CD14-positive monocyte (primary cell): ENCODE data around the gene ATP6AP2. TPM values are rescaled to one million over a fixed set of nuclear protein-coding genes. Genes with fewer than 3 reads are reported as not detected.

Source experiments
- DNase-seq, 3 donors: peaks; one replicate each; pipeline ENCODE4 v3.0.0-alpha.2; 2011 to 2022
- H2AFZ ChIP-seq: 2 replicates; pipeline ENCODE4 v1.6.0; 2012; ENCODE audit warnings: mild to moderate bottlenecking, low read depth, low read length, inconsistent platforms; ENCODE audit not compliant: insufficient read depth, poor library complexity, severe bottlenecking
- H3K27ac ChIP-seq, 2 donors: 1 replicate in 1 of 2; 2 replicates in 1 of 2; pipeline ENCODE4 v1.5.1; 2012 to 2013; ENCODE audit warnings: low read length in 2 of 2, control low read depth in 1 of 2, inconsistent platforms in 1 of 2, low read depth in 1 of 2, mild to moderate bottlenecking in 1 of 2
- H3K27me3 ChIP-seq, 2 donors: one replicate each; pipeline versions ENCODE4 v1.6.0 to v1.6.1; 2011 to 2013; ENCODE audit warnings: low read length in 2 of 2; ENCODE audit not compliant: control insufficient read depth in 2 of 2, insufficient read depth in 2 of 2
- H3K36me3 ChIP-seq, 2 donors: replicated peaks in 1 of 2; 1 replicate in 1 of 2; 2 replicates in 1 of 2; pipeline versions ENCODE4 v1.5.1 to v1.6.1; 2012 to 2013; ENCODE audit warnings: low read length in 2 of 2, control low read depth in 1 of 2, inconsistent platforms in 1 of 2, mild to moderate bottlenecking in 1 of 2; ENCODE audit not compliant: insufficient read depth in 2 of 2, control insufficient read depth in 1 of 2
- H3K4me1 ChIP-seq, 2 donors: 1 replicate in 1 of 2; 2 replicates in 1 of 2; pipeline versions ENCODE4 v1.5.1 to v1.6.1; 2012 to 2013; ENCODE audit warnings: low read length in 2 of 2, control low read depth in 1 of 2, inconsistent platforms in 1 of 2, mild to moderate bottlenecking in 1 of 2, moderate library complexity in 1 of 2; ENCODE audit not compliant: insufficient read depth in 2 of 2, control insufficient read depth in 1 of 2
- H3K4me2 ChIP-seq: replicated peaks from 2 replicates; pipeline ENCODE3; 2012; ENCODE audit warnings: low read length, moderate library complexity, mild to moderate bottlenecking; ENCODE audit not compliant: poor library complexity, severe bottlenecking; ENCODE audit errors: extremely low read depth
- H3K4me3 ChIP-seq, 3 experiments: fragments of 200-600 bp in 1 of 3; sonication (generic) in 1 of 3; replicated peaks in 1 of 3; 1 replicate in 2 of 3; 2 replicates in 1 of 3; pipeline ENCODE4 v1.5.1; 2011 to 2013; ENCODE audit warnings: low read length in 3 of 3, mild to moderate bottlenecking in 3 of 3, control low read depth in 2 of 3, low read depth in 2 of 3, inconsistent platforms in 1 of 3, moderate library complexity in 1 of 3
- H3K79me2 ChIP-seq: 2 replicates; pipeline ENCODE4 v1.6.0; 2012; ENCODE audit warnings: mild to moderate bottlenecking, control low read depth, inconsistent platforms, low read length, moderate library complexity; ENCODE audit not compliant: insufficient read depth
- H3K9ac ChIP-seq: 2 replicates; pipeline ENCODE4 v1.6.0; 2017; ENCODE audit warnings: low read length, mild to moderate bottlenecking; ENCODE audit not compliant: insufficient read depth, poor library complexity, severe bottlenecking
- H3K9me3 ChIP-seq, 2 donors: replicated peaks in 1 of 2; 1 replicate in 1 of 2; 2 replicates in 1 of 2; pipeline versions ENCODE4 v1.5.1 to v1.6.1; 2012 to 2013; ENCODE audit warnings: low read length in 2 of 2, control low read depth in 1 of 2; ENCODE audit not compliant: control insufficient read depth in 1 of 2, insufficient read depth in 1 of 2
- H4K20me1 ChIP-seq: 2 replicates; pipeline ENCODE4 v1.6.0; 2012; ENCODE audit warnings: mild to moderate bottlenecking, low read length, control low read depth, moderate library complexity; ENCODE audit not compliant: insufficient read depth
- H3K27ac Mint-ChIP-seq, 7 donors: one replicate each; pipeline ENCODE4 v1.8.0; 2020; ENCODE audit warnings: mild to moderate bottlenecking in 7 of 7, mixed read lengths in 7 of 7, moderate library complexity in 6 of 7, inconsistent platforms in 2 of 7
- H3K27me3 Mint-ChIP-seq, 3 donors: one replicate each; pipeline ENCODE4 v1.8.0; 2021 to 2022; ENCODE audit warnings: low read depth in 3 of 3, mild to moderate bottlenecking in 3 of 3, mixed read lengths in 3 of 3, moderate library complexity in 3 of 3, inconsistent platforms in 1 of 3
- H3K36me3 Mint-ChIP-seq, 2 donors: one replicate each; pipeline ENCODE4 v1.8.0; 2020; ENCODE audit warnings: mixed read lengths in 2 of 2, inconsistent platforms in 1 of 2, mild to moderate bottlenecking in 1 of 2
- H3K4me1 Mint-ChIP-seq: one replicate; pipeline ENCODE4 v1.8.0; 2020; ENCODE audit warnings: mild to moderate bottlenecking, mixed read lengths
- H3K4me3 Mint-ChIP-seq, 2 donors: one replicate each; pipeline ENCODE4 v1.8.0; 2020; ENCODE audit warnings: mild to moderate bottlenecking in 2 of 2, mixed read lengths in 2 of 2, moderate library complexity in 1 of 2
- H3K9me3 Mint-ChIP-seq, 7 donors: one replicate each; pipeline ENCODE4 v1.8.0; 2020 to 2022; ENCODE audit warnings: mixed read lengths in 7 of 7, mild to moderate bottlenecking in 6 of 7, moderate library complexity in 6 of 7, inconsistent platforms in 2 of 7
- CTCF ChIP-seq: fragments of 200-600 bp; IDR thresholded peaks from one replicate; pipeline ENCODE4 v1.8.0; 2022; ENCODE audit warnings: antibody characterized with exemption, mild to moderate bottlenecking
- WGBS: methylation state at CpG from one replicate; pipeline ENCODE4 v1.1.5; 2013; ENCODE audit warnings: missing lambda C conversion rate; ENCODE audit not compliant: insufficient coverage; 5-methylcytosine and 5-hydroxymethylcytosine counted together
- intact Hi-C, 2 donors: fragments of 100-400 bp; cut with micrococcal nuclease; formaldehyde crosslinking; loops; one replicate each; pipeline versions ENCODE4 v1.15.0 to v1.15.1; 2023
- polyA plus RNA-seq, 3 donors: library from polyadenylated mRNA; depleted of rRNA in 1 of 3; unstranded in 2 of 3; stranded (reverse) in 1 of 3; fragments of 300-500 nt in 2 of 3; fragments of >200 nt in 1 of 3; fragmentation: Illumina TruSeq in 2 of 3; gene quantifications; 1 replicate in 2 of 3; 2 replicates in 1 of 3; pipeline ENCODE4 v1.2.3, GENCODE V29; 2012 to 2021

Gene ATP6AP2
- polyA plus RNA-seq, 3 donors = 332 to 497 (median 430) TPM

DNA sequence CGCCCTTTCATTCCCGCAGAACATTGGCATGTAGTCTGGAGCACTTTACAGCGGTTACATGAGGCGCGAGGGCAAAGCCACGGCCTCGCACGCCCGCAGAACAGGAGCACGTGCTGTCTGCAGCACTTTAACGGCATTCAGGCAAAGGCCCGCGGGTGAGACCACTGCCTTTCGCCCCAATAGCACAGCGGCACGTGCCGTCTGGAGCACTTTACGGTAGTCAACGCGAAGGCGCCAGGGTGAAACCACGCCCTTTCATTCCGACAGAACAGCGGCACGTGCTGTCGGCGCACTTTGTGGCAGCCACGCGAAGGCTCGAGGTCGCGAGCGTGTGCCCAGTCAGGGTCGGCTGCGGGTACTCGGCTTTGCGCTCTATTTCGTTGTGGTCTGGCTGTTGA, 42.4 kb downstream of the ATP6AP2 start, which contains the start of gene MPC1L:
Gene MPC1L, plus strand, starts transcription at position 290 of the 398 bp plus-strand sequence. CDS start 138 bp downstream, outside the sequence.
- Histone ChIP-seq H3K9ac (no peak within 1 kb of the TSS), H3K4me3 (no peak within 1 kb of the TSS), H3K27ac (no peak within 1 kb of the TSS), H3K4me1 (no peaks in the 10 kb centered on the region), H2AFZ (no peak within 1 kb of the TSS), H3K79me2 (no peaks in the 10 kb centered on the region), H3K36me3 (peaks cover 10 to 31% of the 10 kb centered on the region in 2 donors), H3K9me3 (peaks cover 7 to 16% of the 10 kb centered on the region in 2 donors), H3K4me2 (no peak within 1 kb of the TSS), H4K20me1 (peaks cover 25% of the 10 kb centered on the region), H3K27me3 (peaks cover 0 to 2% of the 10 kb centered on the region in 2 donors)
- no peak for TF ChIP-seq CTCF
- peaks cover 0 to 24% (median 13%) of the 10 kb centered on the region in 7 donors for H3K9me3 Mint-ChIP-seq
- peak within 1 kb of the TSS in 2 of 7 donors; percentile 31 to 57 for H3K27ac Mint-ChIP-seq
- H3K4me1 Mint-ChIP-seq = peaks cover under 1% of the 10 kb centered on the region
- intact Hi-C loops = no loop called here
- H3K36me3 Mint-ChIP-seq = peaks cover 12 to 31% of the 10 kb centered on the region in 2 donors
- peaks cover 0 to 32% (median 0%) of the 10 kb centered on the region in 3 donors for H3K27me3 Mint-ChIP-seq
- no peak within 1 kb of the TSS for H3K4me3 Mint-ChIP-seq
- 97% methylated on average over 26 of the region's 38 CpGs for WGBS
- no peak for DNase-seq

DNA sequence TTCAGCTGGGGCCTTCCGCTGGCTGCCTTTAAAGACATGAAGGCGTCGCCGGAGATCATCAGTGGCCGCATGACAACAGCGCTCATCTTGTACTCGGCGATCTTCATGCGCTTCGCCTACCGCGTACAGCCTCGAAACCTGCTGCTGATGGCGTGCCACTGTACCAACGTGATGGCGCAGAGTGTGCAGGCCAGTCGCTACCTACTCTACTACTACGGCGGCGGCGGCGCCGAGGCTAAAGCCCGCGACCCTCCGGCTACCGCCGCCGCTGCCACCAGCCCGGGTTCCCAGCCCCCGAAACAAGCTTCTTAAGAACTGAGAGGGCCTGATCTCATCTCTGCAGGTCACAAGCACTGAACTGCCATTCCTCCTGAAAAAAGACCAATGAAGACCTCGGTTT, 42.9 kb downstream of the ATP6AP2 start:
- intact Hi-C loops = no loop called here
- Mint-ChIP-seq H3K9me3 (peaks cover 0 to 24% (median 13%) of the 10 kb centered on the region in 7 donors), H3K36me3 (peaks cover 16 to 36% of the 10 kb centered on the region in 2 donors), H3K4me3 (no peak overlapping the region), H3K27ac (peak overlapping the region in 2 of 7 donors; percentile 31 to 57), H3K4me1 (peaks cover 6% of the 10 kb centered on the region), H3K27me3 (peaks cover 0 to 31% (median 0%) of the 10 kb centered on the region in 3 donors)
- Histone ChIP-seq H4K20me1 (peaks cover 30% of the 10 kb centered on the region), H3K36me3 (peaks cover 15 to 36% of the 10 kb centered on the region in 2 donors), H2AFZ (no peak overlapping the region), H3K4me3 (no peak overlapping the region), H3K4me1 (peaks cover 1 to 5% of the 10 kb centered on the region in 2 donors), H3K9me3 (peaks cover 7 to 16% of the 10 kb centered on the region in 2 donors), H3K9ac (no peak overlapping the region), H3K27me3 (peaks cover 0 to 2% of the 10 kb centered on the region in 2 donors), H3K79me2 (no peaks in the 10 kb centered on the region), H3K4me2 (no peak overlapping the region), H3K27ac (no peak overlapping the region)
- no peak for DNase-seq
- whole genome bisulfite sequencing = 94% methylated on average over 28 of the region's 32 CpGs
- TF ChIP-seq CTCF = no peak
